ENCODE data around the gene SDK2.

The SDK2 gene

DNA sequence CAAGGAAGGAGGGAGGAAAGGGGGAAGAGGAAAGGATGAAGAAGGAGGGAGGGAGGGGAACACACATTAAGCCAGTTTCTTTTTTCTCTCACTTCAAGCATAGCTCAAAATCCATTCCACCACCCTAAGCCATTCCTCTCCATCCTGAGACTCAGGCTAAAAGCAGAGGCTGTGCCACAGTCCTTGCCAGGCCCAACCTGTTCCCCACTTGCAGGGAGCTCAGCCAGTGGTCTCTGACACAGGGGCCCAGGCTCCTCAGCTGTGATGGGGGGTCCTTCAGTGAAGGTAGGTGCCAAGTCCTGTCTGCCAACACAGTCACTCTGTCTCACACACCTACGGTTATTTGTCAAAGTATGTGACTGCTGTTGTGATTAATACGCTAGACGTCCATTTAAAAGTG is 44.6 kb downstream of the SDK2 start:
- no peaks in the 10 kb centered on the region for H3K9me3 Mint-ChIP-seq
- H3K27ac Mint-ChIP-seq = no peak overlapping the region
- ATAC-seq (ENCODE audit: low read depth) = no peak
- H3K36me3 Mint-ChIP-seq = peaks cover 9% of the 10 kb centered on the region
- no peak for DNase-seq (ENCODE audit: low spot score in 2 of 2)
- peaks cover 34% of the 10 kb centered on the region for H3K4me1 Mint-ChIP-seq
- H3K4me3 Mint-ChIP-seq = no peak overlapping the region
- H3K27me3 Mint-ChIP-seq = no peaks in the 10 kb centered on the region

DNA sequence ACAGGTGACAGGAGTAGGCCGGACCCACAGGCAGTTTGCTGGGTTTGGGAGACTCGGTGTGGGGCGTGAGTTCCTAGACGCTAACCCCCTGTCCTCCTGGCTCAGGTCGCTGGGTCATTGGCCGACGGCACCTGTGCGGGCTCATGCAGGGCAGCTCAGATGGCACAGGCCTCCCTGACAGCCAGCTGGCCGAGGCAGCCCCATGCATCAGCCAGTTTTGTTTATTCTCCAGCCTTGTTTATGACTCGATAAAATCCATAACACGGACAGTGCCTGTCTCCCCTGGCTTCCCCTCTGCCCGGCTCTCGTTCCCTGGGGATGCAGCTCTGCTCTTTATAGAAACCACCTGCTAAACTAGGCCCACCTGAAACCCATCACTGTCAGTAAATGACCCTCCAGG is 46.0 kb downstream of the SDK2 start:
- peaks cover 43% of the 10 kb centered on the region for H3K4me1 Mint-ChIP-seq
- DNase-seq (ENCODE audit: low spot score in 2 of 2) (no peak), ATAC-seq (ENCODE audit: low read depth) (no peak)
- no peaks in the 10 kb centered on the region for H3K9me3 Mint-ChIP-seq
- H3K27me3 Mint-ChIP-seq = no peaks in the 10 kb centered on the region
- peaks cover 7% of the 10 kb centered on the region for H3K36me3 Mint-ChIP-seq
- H3K27ac Mint-ChIP-seq = peak overlapping the region; percentile 82
- no peak overlapping the region for H3K4me3 Mint-ChIP-seq

DNA sequence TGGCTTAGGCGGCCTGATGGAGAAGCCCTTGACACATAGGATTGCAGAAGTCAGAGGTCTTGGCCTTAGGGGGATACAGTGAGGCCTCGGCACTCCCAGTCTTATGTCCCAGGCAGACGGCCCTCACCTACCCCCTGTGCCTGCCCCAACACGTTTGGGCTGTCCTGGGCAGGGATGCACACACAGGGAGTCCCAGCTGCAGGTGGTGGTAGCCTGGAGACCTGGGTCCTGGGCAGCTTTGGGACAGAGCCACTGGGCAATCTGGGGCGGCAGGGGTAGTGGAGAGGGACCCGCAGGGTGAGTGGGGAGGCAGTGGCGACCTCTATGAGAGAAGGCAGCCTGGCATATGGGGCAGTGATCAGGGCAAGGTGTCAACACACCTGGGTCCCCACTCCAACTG is 48.3 kb downstream of the SDK2 start:
- Mint-ChIP-seq H3K27ac (peak overlapping the region; percentile 82), H3K36me3 (peaks cover 4% of the 10 kb centered on the region), H3K4me1 (peaks cover 57% of the 10 kb centered on the region)

DNA sequence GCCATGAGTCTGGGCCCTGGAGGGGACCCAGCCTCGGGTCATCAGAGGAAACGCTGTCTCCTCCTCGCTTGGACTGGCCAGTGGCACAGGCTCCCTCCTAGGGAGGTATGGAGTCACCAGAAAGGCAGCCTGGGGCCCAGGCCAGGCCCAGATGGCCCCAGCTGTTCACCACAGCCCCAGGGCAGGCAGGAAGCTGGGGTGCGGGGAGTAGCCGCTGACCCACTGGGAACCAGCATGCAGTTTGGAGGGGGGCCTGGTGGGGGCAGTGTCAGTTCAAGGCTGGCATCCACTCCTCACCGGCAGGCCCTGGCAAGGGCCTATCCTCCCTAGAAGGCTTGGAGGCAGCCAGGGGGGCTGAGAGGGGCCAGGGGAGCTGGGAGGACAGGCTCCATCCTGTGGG is 48.8 kb downstream of the SDK2 start:
- Mint-ChIP-seq H3K27ac (peak overlapping the region; percentile 82), H3K27me3 (no peaks in the 10 kb centered on the region), H3K36me3 (peaks cover 4% of the 10 kb centered on the region), H3K4me3 (no peak overlapping the region), H3K9me3 (no peaks in the 10 kb centered on the region), H3K4me1 (peaks cover 58% of the 10 kb centered on the region)
- ATAC-seq (ENCODE audit: low read depth) (no peak), DNase-seq (ENCODE audit: low spot score in 2 of 2) (peak; percentile 28 to 41)

More for the DNA sequence above, 48.3 kb downstream of the SDK2 start:
- no peaks in the 10 kb centered on the region for H3K9me3 Mint-ChIP-seq
- DNase-seq (ENCODE audit: low spot score in 2 of 2) (no peak), ATAC-seq (ENCODE audit: low read depth) (no peak)
- no peak overlapping the region for H3K4me3 Mint-ChIP-seq
- H3K27me3 Mint-ChIP-seq = no peaks in the 10 kb centered on the region

DNA sequence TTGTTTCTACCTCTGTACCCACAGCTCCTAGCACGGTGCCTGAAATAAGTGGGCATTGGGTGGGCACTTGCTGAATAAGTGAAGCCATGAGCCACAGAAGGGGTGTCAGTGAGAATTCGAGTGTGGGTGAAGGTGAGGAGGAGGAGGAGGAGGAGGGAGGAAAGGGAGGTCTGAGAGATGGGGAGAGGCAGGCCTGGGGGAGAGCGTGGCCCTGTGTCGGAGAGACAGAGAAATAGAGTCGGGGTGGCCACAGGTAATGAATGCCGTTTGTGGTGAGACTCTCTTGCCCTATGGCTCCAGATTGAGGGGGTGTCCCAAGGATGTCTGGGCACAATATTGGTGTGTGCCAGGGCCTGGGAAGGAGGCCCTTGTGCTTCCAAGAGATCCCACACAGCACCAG is 49.2 kb downstream of the SDK2 start:
- peak overlapping the region; percentile 82 for H3K27ac Mint-ChIP-seq
- H3K4me3 Mint-ChIP-seq = no peak overlapping the region
- no peaks in the 10 kb centered on the region for H3K9me3 Mint-ChIP-seq
- H3K27me3 Mint-ChIP-seq = no peaks in the 10 kb centered on the region
- DNase-seq (ENCODE audit: low spot score in 2 of 2) (no peak), ATAC-seq (ENCODE audit: low read depth) (no peak)
- H3K4me1 Mint-ChIP-seq = peaks cover 62% of the 10 kb centered on the region
- peaks cover 4% of the 10 kb centered on the region for H3K36me3 Mint-ChIP-seq

DNA sequence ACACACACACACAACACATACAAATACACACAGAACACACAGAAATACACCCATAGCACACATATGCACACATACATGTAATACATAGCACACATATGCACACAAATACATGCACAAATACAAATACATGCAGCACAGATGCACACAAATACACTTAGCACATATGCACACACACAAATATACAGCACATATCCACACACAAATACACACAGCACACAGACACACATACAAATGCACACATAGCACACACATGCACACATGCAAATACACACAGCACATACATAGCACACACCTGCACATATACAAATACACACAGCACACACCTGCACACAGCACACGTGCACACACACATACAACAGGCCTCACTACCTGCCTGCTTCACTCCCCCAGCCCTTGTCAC is 49.6 kb downstream of the SDK2 start:
- ATAC-seq (ENCODE audit: low read depth) (no peak), DNase-seq (ENCODE audit: low spot score in 2 of 2) (no peak)
- peak overlapping the region; percentile 82 for H3K27ac Mint-ChIP-seq
- peaks cover 66% of the 10 kb centered on the region for H3K4me1 Mint-ChIP-seq
- peak overlapping the region; percentile 50 for H3K4me3 Mint-ChIP-seq
- H3K36me3 Mint-ChIP-seq = peaks cover 4% of the 10 kb centered on the region
- H3K9me3 Mint-ChIP-seq = no peaks in the 10 kb centered on the region
- no peaks in the 10 kb centered on the region for H3K27me3 Mint-ChIP-seq

DNA sequence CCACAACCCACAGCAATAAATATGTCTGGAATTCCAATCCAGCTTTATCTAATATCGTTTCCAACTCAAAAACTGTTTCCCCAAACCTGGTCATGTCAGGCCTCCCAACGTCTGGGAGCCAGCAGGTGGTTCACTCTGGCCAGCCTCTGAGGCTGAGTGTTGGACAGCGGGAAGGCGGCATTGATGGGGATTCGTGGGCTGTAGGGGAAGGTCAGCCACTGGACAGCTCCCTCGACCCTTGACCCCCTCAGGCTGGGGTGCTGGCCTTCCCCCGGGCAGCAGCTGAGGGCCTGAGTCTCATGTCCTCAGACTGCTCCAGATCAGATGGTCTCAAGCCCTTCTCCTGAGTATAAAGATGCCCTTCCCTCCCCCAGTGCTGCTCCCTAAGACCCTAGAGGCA is 50.2 kb downstream of the SDK2 start:
- Mint-ChIP-seq H3K4me3 (no peak overlapping the region), H3K36me3 (peaks cover 2% of the 10 kb centered on the region), H3K9me3 (no peaks in the 10 kb centered on the region), H3K27me3 (no peaks in the 10 kb centered on the region), H3K4me1 (peaks cover 69% of the 10 kb centered on the region), H3K27ac (peak overlapping the region; percentile 82)
- ATAC-seq (ENCODE audit: low read depth) (no peak), DNase-seq (ENCODE audit: low spot score in 2 of 2) (no peak)

DNA sequence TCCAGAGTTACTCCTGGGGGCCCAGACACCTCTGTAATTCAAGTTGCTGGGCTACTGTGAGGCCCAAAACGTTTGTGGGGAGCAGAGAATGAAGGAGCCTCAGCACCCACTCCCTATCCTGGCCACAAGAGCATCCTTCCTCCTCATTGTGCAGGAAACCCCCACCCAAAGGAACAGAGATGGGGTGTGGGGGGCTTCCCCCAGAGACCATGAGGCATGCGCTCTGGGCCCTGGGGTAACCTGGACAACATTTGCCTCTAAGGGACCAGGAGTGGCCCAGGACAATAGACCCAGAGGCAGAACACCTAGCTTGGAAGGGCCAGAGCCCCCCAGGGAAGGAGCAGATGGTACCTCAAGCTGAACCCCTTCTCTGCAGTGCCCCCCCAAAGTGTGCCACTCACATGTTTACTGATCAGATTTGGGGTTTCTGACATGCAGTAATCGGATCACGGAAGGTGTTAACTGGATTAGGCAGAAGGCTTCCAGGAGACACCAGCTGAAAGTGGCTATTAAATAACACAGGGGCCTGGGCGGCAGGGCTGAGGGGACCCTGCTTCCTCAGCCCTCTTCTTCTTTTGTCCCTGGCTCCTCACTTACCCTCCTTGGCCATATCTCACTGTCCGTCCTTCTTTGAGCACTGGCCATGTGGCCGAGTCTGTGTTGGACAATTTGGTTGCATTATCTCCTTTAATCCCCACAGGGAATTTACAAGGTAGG is 50.8 kb downstream of the SDK2 start:
- DNase-seq (ENCODE audit: low spot score in 2 of 2) (no peak), ATAC-seq (ENCODE audit: low read depth) (no peak)
- H3K27ac Mint-ChIP-seq = peak overlapping the region; percentile 82
- H3K9me3 Mint-ChIP-seq = no peaks in the 10 kb centered on the region
- H3K36me3 Mint-ChIP-seq = no peaks in the 10 kb centered on the region
- H3K4me3 Mint-ChIP-seq = peak overlapping the region; percentile 49
- H3K27me3 Mint-ChIP-seq = no peaks in the 10 kb centered on the region
- peaks cover 73% of the 10 kb centered on the region for H3K4me1 Mint-ChIP-seq

DNA sequence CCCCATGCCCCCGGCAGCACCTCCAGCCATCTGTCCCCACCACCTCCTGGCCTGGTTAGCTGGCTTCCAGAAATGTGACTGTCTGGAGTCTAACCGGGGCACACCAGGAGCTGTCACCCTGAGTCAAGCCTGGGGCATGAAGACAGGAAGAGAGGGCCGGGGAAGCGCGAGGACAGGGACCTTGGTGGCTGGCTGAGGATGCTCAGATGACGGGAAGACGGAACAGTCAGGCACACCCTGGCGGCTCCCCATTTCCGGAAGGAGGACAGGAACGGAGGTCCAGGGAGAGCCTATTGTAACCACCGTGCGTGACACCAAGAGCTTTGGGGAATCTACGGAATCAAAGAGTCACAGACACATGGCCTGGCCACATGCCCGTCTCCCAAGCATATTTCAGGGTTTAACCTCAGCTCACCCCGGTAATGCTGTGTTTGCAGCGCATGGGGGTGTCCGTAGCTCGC is 51.7 kb downstream of the SDK2 start:
- no peaks in the 10 kb centered on the region for H3K36me3 Mint-ChIP-seq
- no peaks in the 10 kb centered on the region for H3K27me3 Mint-ChIP-seq
- no peaks in the 10 kb centered on the region for H3K9me3 Mint-ChIP-seq
- H3K4me1 Mint-ChIP-seq = peaks cover 78% of the 10 kb centered on the region
- peak overlapping the region; percentile 82 for H3K27ac Mint-ChIP-seq
- DNase-seq (ENCODE audit: low spot score in 2 of 2) (no peak), ATAC-seq (ENCODE audit: low read depth) (no peak)
- peak overlapping the region; percentile 79 for H3K4me3 Mint-ChIP-seq

DNA sequence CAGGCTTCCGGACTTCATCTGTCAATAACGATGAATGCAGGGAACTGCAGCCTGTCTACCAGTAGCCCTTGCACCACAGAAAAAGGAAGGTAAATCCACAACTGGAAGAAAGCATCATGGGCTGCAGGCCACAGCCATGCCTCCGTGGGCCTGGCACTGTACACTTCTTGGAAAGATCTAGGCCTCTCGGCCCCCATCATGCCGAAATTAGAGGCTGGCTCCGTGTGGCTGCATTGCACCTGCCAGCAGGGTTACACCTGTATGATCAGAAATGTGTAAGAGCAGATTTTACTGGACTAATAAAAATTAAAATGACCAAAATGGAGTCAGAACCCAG is 52.2 kb downstream of the SDK2 start:
- H3K4me1 Mint-ChIP-seq = peaks cover 83% of the 10 kb centered on the region
- H3K4me3 Mint-ChIP-seq = peak overlapping the region; percentile 79
- no peaks in the 10 kb centered on the region for H3K36me3 Mint-ChIP-seq
- H3K27me3 Mint-ChIP-seq = no peaks in the 10 kb centered on the region
- DNase-seq (ENCODE audit: low spot score in 2 of 2) (no peak), ATAC-seq (ENCODE audit: low read depth) (no peak)
- H3K9me3 Mint-ChIP-seq = no peaks in the 10 kb centered on the region
- peak overlapping the region; percentile 82 for H3K27ac Mint-ChIP-seq

DNA sequence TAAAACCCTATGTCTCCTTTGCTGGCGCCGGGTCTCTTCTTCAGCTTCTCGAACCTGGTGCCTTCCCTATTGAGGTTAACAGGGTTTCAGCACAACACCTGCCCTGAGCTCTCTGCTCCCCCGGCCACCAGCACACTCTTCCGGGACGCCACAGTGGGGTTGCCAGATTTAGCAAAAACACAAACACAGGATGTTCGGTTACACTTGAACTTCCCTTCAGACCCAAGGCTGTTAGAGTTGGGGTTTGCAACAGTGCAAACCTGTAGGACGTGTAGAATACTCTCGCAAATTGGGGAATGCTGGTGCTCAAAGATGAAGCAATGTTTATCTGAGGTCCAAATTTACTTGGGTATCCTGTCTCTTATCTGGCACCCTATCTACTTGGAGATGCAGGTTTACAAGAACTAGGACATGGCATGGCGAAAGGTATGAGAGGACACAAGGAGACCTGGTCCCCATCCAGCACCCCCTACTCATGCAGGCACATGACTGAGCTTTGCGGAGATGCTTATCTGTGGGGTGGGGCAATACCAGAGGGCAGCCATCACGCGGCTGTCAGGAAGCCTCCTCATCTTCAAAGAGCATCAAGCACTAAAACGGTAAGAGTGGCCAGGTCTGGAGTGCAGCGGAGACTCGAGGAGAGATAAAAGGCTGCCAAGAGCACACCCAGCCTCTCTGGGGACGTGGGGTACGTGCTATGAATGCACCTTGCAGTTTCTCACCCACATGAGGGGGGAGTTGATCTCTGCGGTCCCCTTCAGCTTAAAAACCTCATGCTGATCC is 52.8 kb downstream of the SDK2 start:
- peaks cover 83% of the 10 kb centered on the region for H3K4me1 Mint-ChIP-seq
- no peaks in the 10 kb centered on the region for H3K9me3 Mint-ChIP-seq
- ATAC-seq (ENCODE audit: low read depth) = peak; percentile 87
- H3K36me3 Mint-ChIP-seq = no peaks in the 10 kb centered on the region
- no peaks in the 10 kb centered on the region for H3K27me3 Mint-ChIP-seq
- peak overlapping the region; percentile 79 for H3K4me3 Mint-ChIP-seq
- peak overlapping the region; percentile 82 for H3K27ac Mint-ChIP-seq
- peak; percentile 43 to 66 for DNase-seq (ENCODE audit: low spot score in 2 of 2)

DNA sequence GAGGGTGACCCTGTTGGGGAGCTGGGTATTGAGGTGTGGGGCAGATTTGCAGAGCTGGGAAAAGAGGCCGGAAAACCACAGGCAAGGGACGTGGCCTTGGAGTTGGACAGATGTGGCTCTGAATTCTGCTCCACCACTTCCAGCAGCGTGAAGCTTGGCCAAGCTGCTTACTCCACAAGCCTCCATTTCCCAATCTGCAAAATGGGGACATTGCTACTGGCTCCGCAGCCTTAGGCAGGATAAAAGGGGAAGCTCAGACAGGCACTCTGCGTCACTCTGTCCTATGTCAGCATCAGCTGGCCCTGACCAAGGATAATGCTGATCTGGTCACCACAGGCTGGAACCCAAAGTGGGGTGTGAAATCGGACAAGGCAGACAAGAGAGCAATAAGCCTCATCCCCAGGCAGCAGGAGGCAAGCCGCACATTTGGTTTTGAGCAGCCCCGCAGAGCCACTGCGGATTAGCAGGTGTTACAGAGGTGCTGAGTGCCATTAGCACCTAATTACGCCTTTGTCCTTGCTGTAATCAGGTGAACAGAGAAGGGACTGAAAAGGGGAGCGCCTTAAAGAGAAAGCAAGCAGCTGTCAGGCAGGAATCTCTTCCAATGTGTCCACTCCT is 54.8 kb downstream of the SDK2 start:
- peak overlapping the region; percentile 54 for H3K4me3 Mint-ChIP-seq
- H3K4me1 Mint-ChIP-seq = peaks cover 76% of the 10 kb centered on the region
- ATAC-seq (ENCODE audit: low read depth) (no peak), DNase-seq (ENCODE audit: low spot score in 2 of 2) (no peak)
- no peaks in the 10 kb centered on the region for H3K27me3 Mint-ChIP-seq
- H3K27ac Mint-ChIP-seq = peak overlapping the region; percentile 82
- no peaks in the 10 kb centered on the region for H3K36me3 Mint-ChIP-seq
- H3K9me3 Mint-ChIP-seq = no peaks in the 10 kb centered on the region

DNA sequence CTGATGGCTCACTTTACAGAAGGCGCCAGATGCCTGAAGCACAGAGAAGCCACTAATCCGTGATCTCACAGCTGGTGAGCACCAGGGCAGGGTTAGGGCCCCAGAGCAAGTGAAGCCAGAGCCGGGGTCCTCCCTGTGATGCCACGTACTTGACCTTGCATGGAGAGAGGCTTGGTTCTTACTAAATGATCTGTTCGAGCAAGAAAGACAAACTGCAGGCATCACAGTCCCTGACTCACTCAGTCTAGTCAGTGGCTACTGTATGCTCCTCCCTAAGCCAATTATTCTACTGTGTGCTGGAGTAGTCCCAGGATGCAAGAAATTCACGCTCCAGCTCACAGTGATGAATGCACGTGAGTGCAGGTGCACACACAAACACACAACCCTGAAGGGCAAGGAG is 55.4 kb downstream of the SDK2 start:
- H3K27ac Mint-ChIP-seq = peak overlapping the region; percentile 82
- H3K4me1 Mint-ChIP-seq = peaks cover 70% of the 10 kb centered on the region
- ATAC-seq (ENCODE audit: low read depth) = no peak

DNA sequence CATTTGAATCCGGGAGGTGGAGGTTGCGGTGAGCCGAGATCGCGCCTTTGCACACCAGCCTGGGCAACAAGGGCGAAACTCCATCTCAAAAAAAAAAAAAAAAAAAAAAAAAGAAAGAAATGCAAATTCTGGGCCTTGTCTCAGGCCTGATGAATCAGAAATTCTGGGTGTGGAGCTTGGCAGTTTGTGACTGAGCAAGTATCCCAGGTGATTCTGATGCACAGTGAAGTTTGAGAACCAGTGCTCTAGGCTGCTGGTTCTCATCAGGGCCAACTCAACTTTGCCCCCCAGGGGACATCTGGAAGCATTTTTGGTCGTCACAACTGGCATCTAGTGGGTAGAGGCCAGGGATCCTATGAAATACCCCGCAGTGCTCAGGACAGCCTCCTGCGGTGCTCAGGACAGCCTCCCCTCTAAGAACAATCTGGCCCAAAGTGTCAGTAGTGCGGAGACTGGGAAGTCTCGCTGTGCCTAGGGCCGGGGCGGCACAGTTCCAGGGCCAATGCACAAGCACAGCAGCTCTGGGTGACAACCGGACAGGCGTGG is 55.9 kb downstream of the SDK2 start:
- Mint-ChIP-seq H3K27me3 (no peaks in the 10 kb centered on the region), H3K4me3 (peak overlapping the region; percentile 50), H3K4me1 (peaks cover 67% of the 10 kb centered on the region)

More for the DNA sequence above, 55.4 kb downstream of the SDK2 start:
- Mint-ChIP-seq H3K36me3 (no peaks in the 10 kb centered on the region), H3K27me3 (no peaks in the 10 kb centered on the region), H3K9me3 (no peaks in the 10 kb centered on the region), H3K4me3 (peak overlapping the region; percentile 50)
- no peak for DNase-seq (ENCODE audit: low spot score in 2 of 2)

More for the DNA sequence above, 55.9 kb downstream of the SDK2 start:
- ATAC-seq (ENCODE audit: low read depth) (peak; percentile 30), DNase-seq (ENCODE audit: low spot score in 2 of 2) (no peak)
- Mint-ChIP-seq H3K9me3 (no peaks in the 10 kb centered on the region), H3K36me3 (no peaks in the 10 kb centered on the region), H3K27ac (peak overlapping the region; percentile 82)

All from memory B cell (primary cell).